NT2/D1 (cell line): ENCODE measurements around the gene CLCF1.

Source experiments
- SUZ12 ChIP-seq: IDR thresholded peaks from 2 replicates; pipeline ENCODE4 v1.6.1; 2011; ENCODE audit not compliant: insufficient read length, insufficient read depth; ENCODE audit errors: extremely low read depth
- YY1 ChIP-seq: IDR thresholded peaks from 2 replicates; pipeline ENCODE4 v1.6.1; 2011; ENCODE audit not compliant: insufficient read length, insufficient read depth
- ZNF274 ChIP-seq: IDR thresholded peaks from 2 replicates; pipeline ENCODE4 v1.6.1; 2011; ENCODE audit warnings: mild to moderate bottlenecking, low read depth, low read length

DNA sequence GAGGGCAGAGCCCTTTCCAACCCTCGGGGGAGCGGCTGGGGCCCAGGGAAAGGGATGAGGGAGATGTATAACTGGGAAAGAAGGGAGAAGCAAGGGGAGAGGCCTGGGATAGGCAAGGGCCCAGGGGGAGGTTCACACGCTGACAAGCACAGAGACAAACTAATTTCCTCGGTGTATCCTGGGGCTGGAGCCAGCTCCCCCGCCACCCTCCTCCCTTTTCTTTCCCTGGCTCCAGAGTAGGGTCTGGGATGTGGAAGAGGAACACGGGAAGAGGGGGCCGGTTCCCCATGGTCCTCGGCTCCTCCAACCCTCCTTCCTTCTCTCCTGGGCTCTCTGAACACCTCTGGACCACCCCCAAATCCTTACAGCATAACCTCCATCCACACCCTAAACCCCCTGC is 6.9 kb downstream of the CLCF1 start:
- TF ChIP-seq SUZ12 (no peak), YY1 (no peak), ZNF274 (no peak)
